Right lung (tissue), 5 donors: ENCODE data around the gene METTL21C. TPM values are rescaled to one million over a fixed set of nuclear protein-coding genes. Genes with fewer than 3 reads are reported as not detected.
A peak's percentile ranks its signal among the peaks of the same experiment; 100 is the strongest.

Experiments
- DNase-seq, 2 donors: peaks; one replicate each; pipeline ENCODE4 v3.0.0-alpha.2; 2013
- polyA plus RNA-seq, 5 donors: library from polyadenylated mRNA; unstranded; fragments of 120-200 nt; gene quantifications; one replicate each; pipeline versions ENCODE4 v1.2.1 to v1.2.3, GENCODE V29; 2013; ENCODE audit warnings: inconsistent platforms in 1 of 5, low replicate concordance in 1 of 5; ENCODE audit not compliant: insufficient read length in 5 of 5, insufficient read depth in 1 of 5

The METTL21C gene
- polyA plus RNA-seq, 5 donors: 1.5 TPM; not detected in 4

GRCh38 chr13:102667023-102667422 is 27.8 kb downstream of the METTL21C start:
- no peak for DNase-seq

- no peak for DNase-seq
These were observed 35.6 kb downstream of the METTL21C start for GRCh38 chr13:102659168-102659713.

- DNase-seq: no peak
These were observed 36.2 kb downstream of the METTL21C start for GRCh38 chr13:102658660-102659059.

GRCh38 chr13:102657630-102658029 is 37.2 kb downstream of the METTL21C start:
- DNase-seq: no peak

GRCh38 chr13:102654756-102655155 is 40.1 kb downstream of the METTL21C start:
- no peak for DNase-seq

- no peak for DNase-seq
These were observed 43.0 kb downstream of the METTL21C start for GRCh38 chr13:102651892-102652291.

- no peak for DNase-seq
These were observed 43.5 kb downstream of the METTL21C start for GRCh38 chr13:102651392-102651791.

GRCh38 chr13:102650444-102650843 is 44.4 kb downstream of the METTL21C start:
- no peak for DNase-seq

GRCh38 chr13:102648046-102648445 is 46.8 kb downstream of the METTL21C start:
- DNase-seq: no peak

- DNase-seq: no peak
These were observed 49.1 kb downstream of the METTL21C start for GRCh38 chr13:102645701-102646100.

- DNase-seq: no peak
These were observed 51.2 kb downstream of the METTL21C start for GRCh38 chr13:102643656-102644055.

GRCh38 chr13:102642475-102642874 is 52.4 kb downstream of the METTL21C start:
- peak; percentile 9 to 11 for DNase-seq

- no peak for DNase-seq
These were observed 52.8 kb downstream of the METTL21C start for GRCh38 chr13:102642029-102642428.

- no peak for DNase-seq
These were observed 56.1 kb downstream of the METTL21C start for GRCh38 chr13:102638741-102639140.

Other genes starting within 250 kb of the METTL21C start
- gene TPP2, start 98.1 kb downstream of the METTL21C start, polyA plus RNA-seq: 10 to 100 TPM; 38.7 to 80.0 (median 72.9) TPM
- gene TEX30, start 78.7 kb upstream of the METTL21C start, polyA plus RNA-seq: 10 to 100 TPM; 15.3 to 25.7 (median 19.1) TPM
- 10 to 100 TPM; 30.8 to 40.1 (median 34.2) TPM for gene POGLUT2, start 103.9 kb upstream of the METTL21C start, polyA plus RNA-seq
- gene BIVM, start 104.1 kb upstream of the METTL21C start, polyA plus RNA-seq: 10 to 100 TPM; 36.6 to 53.4 (median 45.1) TPM
- gene ERCC5, start 151.0 kb upstream of the METTL21C start, polyA plus RNA-seq: 10 to 100 TPM; 62.1 to 93.1 (median 86.2) TPM